T-cell (primary cell): Measurements from ENCODE around the gene TMC7. TPM values are rescaled to one million over a fixed set of nuclear protein-coding genes. Genes with fewer than 3 reads are reported as not detected.

ENCODE experiments used
- ATAC-seq, 4 experiments: fragments of 200-7000 bp in 3 of 4; fragments of 150-1000 bp in 1 of 4; cut with Tn5 transposase; replicated peaks in 1 of 4; 1 replicate in 3 of 4; 2 replicates in 1 of 4; pipeline ENCODE4 v1.10.0; 2021; ENCODE audit warnings: moderate library complexity in 3 of 4, mild to moderate bottlenecking in 2 of 4, moderate number of reproducible peaks in 1 of 4
- CTCF ChIA-PET, 2 donors: fragments of 300-600 bp; sonication (Branson Sonifier 250); formaldehyde crosslinking; loops; one replicate each; lab custom pipeline; 2022; ENCODE audit warnings: antibody characterized with exemption in 2 of 2; lab: Charles Lee
- POLR2A ChIA-PET, 2 donors: fragments of 300-600 bp; sonication (Branson Sonifier 250); formaldehyde crosslinking; loops; one replicate each; lab custom pipeline; 2022; ENCODE audit warnings: antibody characterized with exemption in 2 of 2; lab: Charles Lee
- DNase-seq, 35 experiments: peaks; one replicate each; pipeline versions ENCODE4 v3.0.0 to v3.0.0-alpha.2; 2013 to 2023
- H3K27ac ChIP-seq: one replicate; pipeline ENCODE4 v1.5.1; 2013; ENCODE audit warnings: low read length
- H3K27me3 ChIP-seq, 2 experiments: replicated peaks in 1 of 2; 1 replicate in 1 of 2; 2 replicates in 1 of 2; pipeline versions ENCODE4 v1.6.1 to v1.7.0; 2013; ENCODE audit warnings: low read length in 1 of 2, mixed read lengths in 1 of 2; ENCODE audit not compliant: control insufficient read depth in 2 of 2, insufficient read depth in 2 of 2; ENCODE audit errors: extremely low read depth in 1 of 2
- H3K36me3 ChIP-seq, 2 donors: 1 replicate in 1 of 2; 2 replicates in 1 of 2; pipeline versions ENCODE4 v1.6.1 to v1.7.0; 2013; ENCODE audit warnings: low read length in 1 of 2; ENCODE audit not compliant: control insufficient read depth in 2 of 2, insufficient read depth in 1 of 2; ENCODE audit errors: extremely low read depth in 1 of 2
- H3K4me1 ChIP-seq, 2 experiments: 1 replicate in 1 of 2; 2 replicates in 1 of 2; pipeline versions ENCODE4 v1.6.1 to v1.7.0; 2013; ENCODE audit warnings: low read length in 2 of 2, mixed read lengths in 1 of 2; ENCODE audit not compliant: insufficient read depth in 2 of 2, control insufficient read depth in 1 of 2; ENCODE audit errors: extremely low read depth in 1 of 2
- H3K4me3 ChIP-seq, 2 donors: 1 replicate in 1 of 2; 2 replicates in 1 of 2; pipeline versions ENCODE4 v1.5.1 to v1.7.0; 2013; ENCODE audit warnings: mild to moderate bottlenecking in 2 of 2, low read length in 1 of 2, moderate library complexity in 1 of 2; ENCODE audit not compliant: control insufficient read depth in 1 of 2; ENCODE audit errors: extremely low read depth in 1 of 2
- H3K9me3 ChIP-seq: 2 replicates; pipeline ENCODE4 v1.7.0; 2013
- H3K27ac Mint-ChIP-seq, 2 donors: one replicate each; pipeline ENCODE4 v1.8.0; 2020 to 2021; ENCODE audit warnings: mild to moderate bottlenecking in 2 of 2, mixed read lengths in 2 of 2
- H3K27me3 Mint-ChIP-seq, 2 donors: one replicate each; pipeline ENCODE4 v1.8.0; 2021 to 2022; ENCODE audit warnings: mixed read lengths in 2 of 2
- H3K36me3 Mint-ChIP-seq: one replicate; pipeline ENCODE4 v1.8.0; 2021; ENCODE audit warnings: mixed read lengths
- H3K4me1 Mint-ChIP-seq, 3 donors: one replicate each; pipeline ENCODE4 v1.8.0; 2020 to 2022; ENCODE audit warnings: mixed read lengths in 3 of 3, mild to moderate bottlenecking in 1 of 3
- H3K4me3 Mint-ChIP-seq, 3 donors: one replicate each; pipeline ENCODE4 v1.8.0; 2020 to 2022; ENCODE audit warnings: mild to moderate bottlenecking in 3 of 3, mixed read lengths in 3 of 3, moderate library complexity in 3 of 3
- H3K9me3 Mint-ChIP-seq, 3 donors: one replicate each; pipeline ENCODE4 v1.8.0; 2020 to 2022; ENCODE audit warnings: mixed read lengths in 3 of 3
- WGBS: methylation state at CpG from one replicate; pipeline ENCODE4 v1.1.5; 2013; ENCODE audit warnings: missing lambda C conversion rate; ENCODE audit not compliant: insufficient coverage; 5-methylcytosine and 5-hydroxymethylcytosine counted together
- total RNA-seq, 35 experiments: library from RNA in 6 of 35; stranded (reverse) in 6 of 35; fragments of 120-200 nt in 1 of 35; gene quantifications; one replicate each; pipeline versions ENCODE4 v1.2.1 to v1.2.4 and lab custom pipeline; 2013 to 2026

Gene TMC7
- total RNA-seq, 5 donors from 2014 or later (not counting 1 experiment from before 2014, with no cell fraction given), result 0.13 TPM; not detected in 4

DNA sequence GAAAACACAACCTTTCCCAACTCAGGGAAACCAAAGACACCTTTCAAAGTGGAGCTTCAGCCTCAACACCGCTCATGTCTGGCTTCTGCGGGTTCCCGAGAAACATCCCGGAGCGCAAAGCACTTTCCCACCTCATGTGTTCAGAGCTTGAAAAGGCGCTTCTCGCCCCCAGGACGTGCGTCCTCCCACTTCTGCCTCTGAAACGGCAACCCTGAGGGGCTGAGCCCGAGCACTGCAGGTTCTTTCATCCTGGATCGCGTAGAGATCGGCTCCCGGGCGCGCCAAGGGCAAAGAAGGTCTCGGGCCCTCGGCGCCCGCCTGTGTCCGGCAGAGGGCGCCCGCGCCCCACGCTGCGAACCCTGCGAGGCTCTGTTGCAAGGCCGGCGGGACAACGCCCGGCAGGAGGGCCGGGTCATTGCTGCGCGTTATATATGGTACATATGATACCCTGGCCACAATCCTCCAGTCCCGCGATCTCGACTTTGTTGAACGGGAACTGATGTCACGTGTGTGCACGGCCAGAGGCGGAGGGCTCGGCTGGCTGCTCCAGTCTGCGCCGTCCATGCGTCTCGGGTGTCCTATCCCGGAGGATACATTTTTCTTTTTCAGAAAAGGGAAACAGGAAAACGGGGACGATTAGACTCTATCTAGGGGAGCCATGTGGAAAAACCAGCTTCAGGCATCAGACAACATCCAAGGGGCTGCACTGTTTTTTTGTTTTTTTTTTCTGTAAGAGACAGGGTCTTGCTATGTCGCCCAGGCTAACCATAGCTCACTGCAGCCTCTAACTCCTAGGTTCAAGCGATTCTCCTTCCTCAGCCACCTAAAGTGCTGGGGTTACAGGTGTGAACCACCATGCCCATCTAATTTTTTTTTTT lies 102.8 kb downstream of the TMC7 start:
- Histone ChIP-seq H3K4me1 (peaks cover 0 to 12% of the 10 kb centered on the region in 2 experiments), H3K4me3 (peak overlapping the region; percentile 21 to 63), H3K36me3 (no peaks in the 10 kb centered on the region), H3K9me3 (no peaks in the 10 kb centered on the region), H3K27me3 (peaks cover 0 to 23% of the 10 kb centered on the region in 2 experiments), H3K27ac (no peak overlapping the region)
- peaks cover 0 to 13% of the 10 kb centered on the region in 2 donors for H3K27me3 Mint-ChIP-seq
- H3K9me3 Mint-ChIP-seq, result peaks cover 0 to 1% (median 0%) of the 10 kb centered on the region in 3 donors
- DNase-seq, result peak; percentile 20 to 85 (median 64)
- ChIA-PET CTCF (interaction anchor here (0.6 to 3.6 kb wide), 8 partner anchors 8 to 421 kb away, joined by 3 to 30 read pairs (median 4); no protein-coding TSS in a partner anchor), POLR2A (no interaction called here)
- H3K36me3 Mint-ChIP-seq, result peaks cover 7% of the 10 kb centered on the region
- H3K4me3 Mint-ChIP-seq, result peak overlapping the region; percentile 52 to 58 (median 55)
- H3K4me1 Mint-ChIP-seq, result peaks cover 0 to 6% (median 6%) of the 10 kb centered on the region in 3 donors
- WGBS, result 6% methylated on average over 46 of the region's 52 CpGs
- ATAC-seq, result peak; percentile 94 to 98 (median 95)
- H3K27ac Mint-ChIP-seq, result no peak overlapping the region

DNA sequence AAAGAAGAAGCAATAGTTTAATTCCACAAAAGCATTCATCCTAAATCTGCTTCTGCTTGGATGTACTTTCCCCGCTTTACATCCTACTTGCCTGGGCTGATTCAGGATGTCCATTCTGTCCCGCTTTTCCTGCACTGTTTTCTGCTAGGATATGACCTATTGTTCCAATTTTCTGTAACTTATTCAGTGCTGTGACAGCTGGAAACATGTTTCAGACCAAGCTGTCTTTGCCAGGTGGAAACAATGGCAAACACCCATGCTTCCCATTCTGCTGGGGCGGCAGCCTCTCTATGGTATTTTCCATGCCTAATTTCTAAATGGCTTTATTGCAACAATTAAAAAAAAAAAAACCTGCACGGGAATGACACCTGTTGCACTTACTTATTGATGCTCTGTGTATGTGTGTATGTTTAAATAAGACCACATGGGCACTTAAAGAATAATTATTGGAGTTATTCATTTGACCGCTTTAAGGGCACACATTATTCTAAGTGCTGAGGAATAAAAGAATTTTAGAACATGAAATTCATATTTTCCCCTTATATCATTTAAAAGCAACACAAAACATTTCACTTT lies 104.7 kb downstream of the TMC7 start:
- Mint-ChIP-seq H3K9me3 (peaks cover 0 to 4% (median 0%) of the 10 kb centered on the region in 3 donors), H3K36me3 (no peaks in the 10 kb centered on the region), H3K27ac (no peak overlapping the region), H3K4me3 (no peak overlapping the region), H3K4me1 (peaks cover 0 to 6% (median 6%) of the 10 kb centered on the region in 3 donors), H3K27me3 (peaks cover 5 to 13% of the 10 kb centered on the region in 2 donors)
- WGBS, result 87% methylated on average over 2 of the region's 5 CpGs
- H3K4me1 ChIP-seq, result peaks cover 0 to 12% of the 10 kb centered on the region in 2 experiments
- ChIA-PET POLR2A (interaction anchor here in 1 of 2 donors (0.6 kb wide), 1 partner anchor 20 kb away, joined by 6 read pairs; no protein-coding TSS in a partner anchor), CTCF (no interaction called here)
- no peak overlapping the region for H3K27ac ChIP-seq
- no peaks in the 10 kb centered on the region for H3K36me3 ChIP-seq
- H3K9me3 ChIP-seq, result no peaks in the 10 kb centered on the region
- H3K4me3 ChIP-seq, result no peak overlapping the region
- peaks cover 0 to 23% of the 10 kb centered on the region in 2 experiments for H3K27me3 ChIP-seq
- DNase-seq (no peak), ATAC-seq (no peak)

DNA sequence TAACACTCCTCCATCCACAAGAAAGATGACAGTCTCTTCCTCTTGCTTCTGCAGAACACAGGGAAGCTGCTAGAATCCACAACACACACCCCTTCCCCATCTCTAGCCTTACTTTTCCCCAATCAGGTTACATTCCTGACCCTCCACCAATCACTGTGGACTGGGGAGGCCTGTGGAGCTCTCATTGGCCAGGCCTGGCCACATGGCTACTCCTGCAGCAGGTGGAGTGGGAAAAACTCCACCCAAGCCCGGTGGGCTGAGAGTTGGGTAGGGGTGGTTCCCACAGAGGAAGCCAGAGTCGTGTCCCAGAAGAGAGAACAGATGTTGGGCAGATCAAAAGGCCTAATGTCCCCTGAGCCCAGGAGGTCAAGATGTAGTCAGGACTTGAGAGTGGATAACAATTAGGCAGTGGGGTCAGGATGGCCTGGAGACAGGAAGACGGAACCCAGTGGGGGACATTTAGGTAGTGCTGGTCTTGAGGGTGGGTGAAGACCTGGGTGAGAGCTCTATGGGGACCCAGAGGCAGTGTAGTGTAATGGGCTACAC lies 105.7 kb downstream of the TMC7 start:
- Mint-ChIP-seq H3K4me1 (peaks cover 0 to 6% (median 6%) of the 10 kb centered on the region in 3 donors), H3K4me3 (no peak overlapping the region), H3K36me3 (no peaks in the 10 kb centered on the region), H3K27ac (no peak overlapping the region), H3K27me3 (peaks cover 5 to 18% of the 10 kb centered on the region in 2 donors), H3K9me3 (peaks cover 0 to 4% (median 0%) of the 10 kb centered on the region in 3 donors)
- peaks cover 0 to 12% of the 10 kb centered on the region in 2 experiments for H3K4me1 ChIP-seq
- H3K9me3 ChIP-seq, result no peaks in the 10 kb centered on the region
- ATAC-seq, result no peak
- peaks cover 0 to 23% of the 10 kb centered on the region in 2 experiments for H3K27me3 ChIP-seq
- CTCF ChIA-PET, result interaction anchor here in 1 of 2 donors (0.5 kb wide), 1 partner anchor 154 kb away, joined by 3 read pairs; no protein-coding TSS in a partner anchor
- H3K36me3 ChIP-seq, result no peaks in the 10 kb centered on the region
- no peak for DNase-seq
- no peak overlapping the region for H3K4me3 ChIP-seq
- POLR2A ChIA-PET, result interaction anchor here in 1 of 2 donors (0.6 kb wide), 1 partner anchor 21 kb away, joined by 6 read pairs; no protein-coding TSS in a partner anchor
- no peak overlapping the region for H3K27ac ChIP-seq
- WGBS, result 62% methylated on average over 2 of the region's 3 CpGs

DNA sequence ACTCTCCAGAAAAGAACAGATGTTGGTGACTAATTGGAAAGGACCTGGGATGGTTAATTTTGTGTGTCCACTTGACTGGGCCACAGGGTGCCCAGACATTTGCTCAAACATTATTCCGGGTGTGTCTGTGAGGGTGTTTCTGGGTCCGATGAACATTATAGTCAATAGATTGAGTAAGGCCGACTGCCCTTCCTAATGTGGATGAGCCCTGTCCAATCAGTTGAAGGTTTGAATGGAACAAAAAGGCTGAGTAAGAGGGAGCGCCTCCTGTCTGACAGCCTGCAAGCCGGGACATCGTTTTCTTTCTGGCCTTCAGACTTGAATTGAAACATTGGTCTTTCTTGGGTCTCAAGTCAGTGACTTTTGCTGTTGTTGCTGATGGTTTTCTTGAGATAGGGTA lies 107.2 kb downstream of the TMC7 start:
- no peak overlapping the region for H3K27ac Mint-ChIP-seq
- WGBS, result 93% methylated on average over 6 of the region's 6 CpGs
- H3K4me1 Mint-ChIP-seq, result peaks cover 4 to 10% (median 6%) of the 10 kb centered on the region in 3 donors

DNA sequence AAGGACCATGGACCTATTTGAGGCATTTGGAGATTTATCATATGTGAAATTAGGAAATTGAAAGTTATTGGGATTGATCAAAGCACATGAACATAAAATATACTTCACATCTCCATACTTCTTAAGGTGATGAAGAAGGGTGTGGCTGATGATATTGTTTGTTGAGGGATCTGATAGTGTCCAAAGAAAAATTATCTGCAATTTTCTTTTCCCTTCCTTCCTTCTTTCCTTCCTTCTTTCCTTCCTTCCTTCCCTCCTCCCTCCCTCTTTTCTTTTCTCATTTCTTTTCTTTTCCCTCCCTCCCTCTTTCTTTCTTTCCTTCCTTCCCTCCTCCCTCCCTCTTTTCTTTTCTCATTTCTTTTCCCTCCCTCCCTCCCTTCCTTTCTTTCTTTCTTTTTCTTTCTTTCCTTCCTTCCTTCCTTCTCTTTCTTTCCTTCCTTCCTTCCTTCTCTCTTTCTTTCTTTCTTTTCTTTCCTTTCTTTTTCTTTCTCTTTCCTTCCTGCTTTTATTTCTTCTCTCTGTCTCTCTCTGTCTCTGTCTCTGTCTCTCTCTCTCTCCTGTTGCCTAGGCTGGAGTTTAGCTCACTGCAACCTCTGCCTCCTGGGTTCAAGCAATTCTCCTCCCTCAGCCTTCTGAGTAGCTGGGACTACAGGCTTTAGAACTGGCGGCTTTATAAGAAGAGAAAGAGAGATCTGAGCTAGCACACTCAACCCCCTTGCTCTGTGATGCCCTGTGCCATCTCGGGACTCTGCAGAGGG lies 109.1 kb downstream of the TMC7 start:
- no peak overlapping the region for H3K4me3 ChIP-seq
- peaks cover 0 to 6% of the 10 kb centered on the region in 2 experiments for H3K27me3 ChIP-seq
- H3K4me1 Mint-ChIP-seq, result peaks cover 0 to 4% (median 3%) of the 10 kb centered on the region in 3 donors
- ATAC-seq (no peak), DNase-seq (no peak)
- no peaks in the 10 kb centered on the region for H3K9me3 ChIP-seq
- no peak overlapping the region for H3K4me3 Mint-ChIP-seq
- POLR2A ChIA-PET, result no interaction called here
- H3K36me3 ChIP-seq, result no peaks in the 10 kb centered on the region
- H3K4me1 ChIP-seq, result no peaks in the 10 kb centered on the region
- H3K36me3 Mint-ChIP-seq, result peaks cover under 1% of the 10 kb centered on the region
- WGBS, result no CpG with 5 or more reads among the region's 2 CpGs
- H3K27ac Mint-ChIP-seq, result no peak overlapping the region
- CTCF ChIA-PET, result no interaction called here
- peaks cover 8 to 13% of the 10 kb centered on the region in 2 donors for H3K27me3 Mint-ChIP-seq
- peaks cover 0 to 5% (median under 1%) of the 10 kb centered on the region in 3 donors for H3K9me3 Mint-ChIP-seq
- no peak overlapping the region for H3K27ac ChIP-seq

More for the DNA sequence above, 107.2 kb downstream of the TMC7 start:
- H3K4me3 ChIP-seq, result no peak overlapping the region
- CTCF ChIA-PET, result no interaction called here
- Mint-ChIP-seq H3K36me3 (no peaks in the 10 kb centered on the region), H3K27me3 (peaks cover 11 to 13% of the 10 kb centered on the region in 2 donors), H3K9me3 (peaks cover 0 to 4% (median 0%) of the 10 kb centered on the region in 3 donors), H3K4me3 (no peak overlapping the region)
- H3K36me3 ChIP-seq, result no peaks in the 10 kb centered on the region
- POLR2A ChIA-PET, result no interaction called here
- no peak overlapping the region for H3K27ac ChIP-seq
- DNase-seq (no peak), ATAC-seq (no peak)
- H3K27me3 ChIP-seq, result peaks cover 0 to 19% of the 10 kb centered on the region in 2 experiments
- peaks cover 0 to 10% of the 10 kb centered on the region in 2 experiments for H3K4me1 ChIP-seq
- H3K9me3 ChIP-seq, result no peaks in the 10 kb centered on the region
